ENCODE results near the gene CIB1.

The CIB1 gene

GRCh38 chr15:90241343-90242192 is 7.8 kb upstream of the CIB1 start:
- no peak overlapping the region for H3K27ac ChIP-seq (replicated peaks)
- H3K27me3 ChIP-seq (ENCODE audit: insufficient read depth, poor library complexity, severe bottlenecking), result no peaks in the 10 kb centered on the region
- no peak for DNase-seq (ENCODE audit: low read depth in 1 of 2, low spot score in 1 of 2)
- no peak overlapping the region for H3K4me3 ChIP-seq (replicated peaks; ENCODE audit: insufficient read depth, low read length)
- TF ChIP-seq SPI1 (IDR thresholded peaks at IDR 0.05; ENCODE audit: borderline replicate concordance, low read depth) (peak; percentile 54), CTCF (IDR thresholded peaks at IDR 0.05; ENCODE audit: insufficient read depth, low read length) (no peak)

GRCh38 chr15:90240856-90241255 is 7.1 kb upstream of the CIB1 start:
- no peak for DNase-seq (ENCODE audit: low read depth in 1 of 2, low spot score in 1 of 2)
- TF ChIP-seq POLR2AphosphoS5 (IDR thresholded peaks at IDR 0.05; ENCODE audit: low read depth) (no peak), GABPA (IDR thresholded peaks at IDR 0.05; ENCODE audit: low read depth) (no peak), CTCF (IDR thresholded peaks at IDR 0.05; ENCODE audit: insufficient read depth, low read length) (no peak), REST (IDR thresholded peaks at IDR 0.05; ENCODE audit: insufficient replicate concordance, low read depth) (no peak), SPI1 (IDR thresholded peaks at IDR 0.05; ENCODE audit: borderline replicate concordance, low read depth) (no peak)
- Histone ChIP-seq H3K27ac (replicated peaks) (no peak overlapping the region), H3K27me3 (ENCODE audit: insufficient read depth, poor library complexity, severe bottlenecking) (no peaks in the 10 kb centered on the region), H3K4me3 (replicated peaks; ENCODE audit: insufficient read depth, low read length) (no peak overlapping the region)

GRCh38 chr15:90239371-90239770 is 5.6 kb upstream of the CIB1 start:
- Histone ChIP-seq H3K27me3 (ENCODE audit: insufficient read depth, poor library complexity, severe bottlenecking) (no peaks in the 10 kb centered on the region), H3K4me3 (replicated peaks; ENCODE audit: insufficient read depth, low read length) (no peak overlapping the region), H3K27ac (replicated peaks) (no peak overlapping the region)
- no peak for DNase-seq (ENCODE audit: low read depth in 1 of 2, low spot score in 1 of 2)
- no peak for TF ChIP-seq GABPA (IDR thresholded peaks at IDR 0.05; ENCODE audit: low read depth)

DNA sequence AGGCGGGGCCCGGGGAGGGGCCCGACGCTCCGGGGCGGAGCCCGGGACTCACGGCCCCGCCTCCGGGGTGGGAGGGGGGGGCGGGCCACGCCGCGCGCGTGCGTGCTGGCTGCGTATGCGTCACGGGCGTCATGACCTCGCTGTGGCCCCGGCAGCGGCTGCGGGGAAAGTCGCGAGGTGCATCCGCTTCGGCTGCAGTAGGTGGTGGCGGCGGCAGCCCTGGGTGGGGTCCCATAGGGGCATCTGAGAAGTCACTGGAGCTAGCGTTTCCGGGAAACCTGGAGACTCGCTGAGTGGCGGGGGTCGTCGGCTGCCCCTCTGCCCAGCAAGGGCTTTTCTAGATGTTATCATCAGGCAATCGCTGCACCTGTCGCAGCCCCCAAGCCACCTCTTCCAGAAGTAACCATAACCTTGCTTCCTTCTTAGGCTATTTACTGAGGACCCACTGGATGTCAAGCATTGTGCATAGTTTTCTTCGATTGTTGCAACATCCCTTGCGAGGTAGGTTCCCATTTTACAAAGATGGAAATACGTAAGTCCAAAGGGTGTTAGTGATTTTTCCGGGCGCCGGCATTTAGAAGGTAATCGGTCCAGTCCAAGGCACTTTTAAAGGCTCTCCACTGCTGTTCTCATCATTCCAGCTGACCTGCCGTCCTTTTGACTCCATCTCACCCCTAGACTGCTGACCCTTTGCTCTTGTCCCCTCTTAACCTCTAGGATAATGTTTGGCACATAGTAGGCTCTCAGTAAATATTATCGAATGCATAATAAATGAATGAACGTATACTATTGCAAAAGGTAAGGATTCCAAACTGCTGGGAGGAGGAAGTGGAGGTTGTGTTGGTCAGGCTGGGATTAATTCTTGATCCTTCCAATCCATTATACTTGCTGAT is 601 bp upstream of the CIB1 start, which contains the start of gene GDPGP1:
GDPGP1 (plus strand) TSS at position 114 of the 893 bp plus-strand sequence. CDS start 6,700 bp downstream, outside the sequence.
- peak; percentile 56; the same call in 1 of the 2 replicates for TF ChIP-seq POLR2AphosphoS5 (IDR thresholded peaks at IDR 0.05; ENCODE audit: low read depth)
- TF ChIP-seq GABPA (IDR thresholded peaks at IDR 0.05; ENCODE audit: low read depth), result no peak
- H3K27me3 ChIP-seq (ENCODE audit: insufficient read depth, poor library complexity, severe bottlenecking), result no peaks in the 10 kb centered on the region
- no peak for DNase-seq (ENCODE audit: low read depth in 1 of 2, low spot score in 1 of 2)
- peak within 1 kb of the TSS; percentile 80 for H3K4me3 ChIP-seq (replicated peaks; ENCODE audit: insufficient read depth, low read length)
- peak within 1 kb of the TSS; percentile 80 for H3K27ac ChIP-seq (replicated peaks)

GRCh38 chr15:90232941-90233386 is 777 bp downstream of the CIB1 start:
- DNase-seq (ENCODE audit: low read depth in 1 of 2, low spot score in 1 of 2), result peak in 1 of 2 experiments; percentile 10
- Histone ChIP-seq H3K4me3 (replicated peaks; ENCODE audit: insufficient read depth, low read length) (peak overlapping the region; percentile 76), H3K27me3 (ENCODE audit: insufficient read depth, poor library complexity, severe bottlenecking) (no peaks in the 10 kb centered on the region), H3K27ac (replicated peaks) (peak overlapping the region; percentile 80)
- TF ChIP-seq SPI1 (IDR thresholded peaks at IDR 0.05; ENCODE audit: borderline replicate concordance, low read depth) (no peak), REST (IDR thresholded peaks at IDR 0.05; ENCODE audit: insufficient replicate concordance, low read depth) (no peak), GABPA (IDR thresholded peaks at IDR 0.05; ENCODE audit: low read depth) (no peak), POLR2AphosphoS5 (IDR thresholded peaks at IDR 0.05; ENCODE audit: low read depth) (no peak), CTCF (IDR thresholded peaks at IDR 0.05; ENCODE audit: insufficient read depth, low read length) (no peak)
